Measurements from ENCODE around the gene OPRL1.

Gene OPRL1

DNA sequence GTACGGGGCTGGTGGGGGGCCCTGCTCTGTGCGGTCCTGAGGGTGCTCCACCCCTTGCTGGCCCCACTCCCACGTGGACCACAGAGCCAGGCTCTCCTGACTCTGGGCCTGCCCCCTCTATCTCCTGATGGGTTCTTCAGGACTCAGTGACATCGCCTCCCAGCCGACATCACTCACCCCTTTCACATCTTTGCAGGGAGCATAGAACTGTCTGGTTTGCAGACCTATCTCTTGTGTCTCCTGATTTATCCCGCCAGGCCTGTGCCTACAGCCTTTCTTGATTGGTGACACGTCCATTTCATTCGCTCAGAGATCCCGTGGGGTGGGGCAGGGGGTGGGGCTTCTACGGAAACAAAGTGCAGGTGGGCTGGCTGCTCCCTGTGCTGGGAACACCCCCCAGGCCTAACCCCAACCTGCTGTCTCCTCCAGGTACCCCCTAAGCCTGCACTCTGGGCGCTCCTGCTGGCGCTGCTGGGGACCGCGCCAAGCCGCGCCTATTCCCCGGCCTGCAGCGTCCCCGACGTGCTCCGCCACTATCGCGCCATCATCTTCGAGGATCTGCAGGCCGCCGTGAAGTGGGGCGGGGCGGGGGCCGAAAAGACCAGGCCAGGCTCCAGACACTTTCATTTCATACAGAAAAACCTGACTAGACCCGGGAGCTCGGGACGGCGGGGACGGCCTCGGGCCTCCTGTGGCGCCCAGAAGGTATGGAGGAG lies 42.2 kb upstream of the OPRL1 start:
- H3K36me3 ChIP-seq (ENCODE audit: control insufficient read depth, insufficient read depth, low read length, severe bottlenecking), result peaks cover 11% of the 10 kb centered on the region
- no peak overlapping the region for H3K9ac ChIP-seq (ENCODE audit: low read length)
- H3K27me3 ChIP-seq (replicated peaks; ENCODE audit: control insufficient read depth, insufficient read depth, low read length), result peaks cover 26% of the 10 kb centered on the region
- no peak for DNase-seq (ENCODE audit: low read depth)
- no peaks in the 10 kb centered on the region for H3K9me3 ChIP-seq (ENCODE audit: control insufficient read depth, low read length)
- H3K4me3 ChIP-seq (ENCODE audit: low read length), result no peak overlapping the region
- peaks cover 13% of the 10 kb centered on the region for H3K4me1 ChIP-seq (ENCODE audit: control insufficient read depth, insufficient read depth, low read length)

DNA sequence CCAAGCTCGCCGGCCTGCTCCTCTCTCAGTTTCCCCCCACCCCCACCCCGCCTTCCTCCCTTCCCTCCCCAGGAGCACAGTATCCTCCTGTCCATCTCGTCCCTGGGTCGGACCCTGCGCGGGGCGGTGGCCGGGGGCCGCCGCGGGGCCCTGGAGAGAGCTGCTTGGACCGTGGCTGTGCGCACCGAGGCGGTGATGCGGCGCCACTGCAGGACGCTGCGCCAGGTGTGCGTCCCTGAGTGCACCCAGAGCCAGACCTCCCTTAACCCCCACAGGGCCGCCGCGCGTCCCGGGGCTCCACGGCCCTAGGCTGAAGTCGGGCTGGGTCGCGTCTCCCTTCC lies 41.7 kb upstream of the OPRL1 start:
- DNase-seq (ENCODE audit: low read depth), result no peak
- Histone ChIP-seq H3K9me3 (ENCODE audit: control insufficient read depth, low read length) (no peaks in the 10 kb centered on the region), H3K36me3 (ENCODE audit: control insufficient read depth, insufficient read depth, low read length, severe bottlenecking) (peaks cover 6% of the 10 kb centered on the region), H3K27me3 (replicated peaks; ENCODE audit: control insufficient read depth, insufficient read depth, low read length) (peaks cover 26% of the 10 kb centered on the region), H3K9ac (ENCODE audit: low read length) (no peak overlapping the region), H3K4me3 (ENCODE audit: low read length) (no peak overlapping the region), H3K4me1 (ENCODE audit: control insufficient read depth, insufficient read depth, low read length) (peaks cover 13% of the 10 kb centered on the region)

DNA sequence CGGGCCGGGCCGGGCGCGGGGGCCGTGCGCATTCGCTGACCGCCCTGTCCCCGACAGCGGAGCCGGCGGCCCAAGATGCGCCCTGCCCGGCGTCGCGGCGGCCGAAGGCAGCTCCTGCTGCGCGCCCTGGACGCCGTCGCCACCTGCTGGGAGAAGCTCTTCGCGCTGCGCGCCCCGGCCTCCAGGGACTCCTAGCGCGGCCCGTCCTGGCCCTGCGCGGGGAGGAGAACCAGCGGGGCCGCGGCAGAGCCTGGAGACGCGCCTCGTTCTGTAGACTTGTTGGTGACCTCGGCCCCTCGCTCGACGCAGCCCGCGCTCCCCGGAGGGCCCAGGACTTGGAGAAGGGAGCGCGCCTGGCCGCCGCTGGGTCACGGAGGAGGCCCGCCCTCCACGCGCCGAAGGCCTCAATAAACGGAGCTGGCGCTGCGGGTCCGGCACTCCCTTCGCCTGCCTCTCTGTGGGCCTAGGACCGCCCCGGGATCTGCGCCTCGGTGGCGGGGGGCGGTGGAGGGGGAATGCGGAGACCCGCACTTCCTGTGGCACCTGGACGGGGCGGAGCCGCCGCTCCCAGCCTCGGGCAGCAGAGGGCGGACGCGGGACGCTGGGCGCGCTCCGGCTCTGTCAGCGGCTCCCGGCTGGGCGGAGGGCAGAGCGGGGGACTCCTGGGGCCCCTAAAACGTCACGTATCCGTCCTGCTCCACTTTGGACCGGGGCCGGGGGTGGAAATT lies 41.2 kb upstream of the OPRL1 start:
- Histone ChIP-seq H3K4me3 (ENCODE audit: low read length) (peak overlapping the region; percentile 41), H3K36me3 (ENCODE audit: control insufficient read depth, insufficient read depth, low read length, severe bottlenecking) (peaks cover 6% of the 10 kb centered on the region), H3K27me3 (replicated peaks; ENCODE audit: control insufficient read depth, insufficient read depth, low read length) (peaks cover 27% of the 10 kb centered on the region)

DNA sequence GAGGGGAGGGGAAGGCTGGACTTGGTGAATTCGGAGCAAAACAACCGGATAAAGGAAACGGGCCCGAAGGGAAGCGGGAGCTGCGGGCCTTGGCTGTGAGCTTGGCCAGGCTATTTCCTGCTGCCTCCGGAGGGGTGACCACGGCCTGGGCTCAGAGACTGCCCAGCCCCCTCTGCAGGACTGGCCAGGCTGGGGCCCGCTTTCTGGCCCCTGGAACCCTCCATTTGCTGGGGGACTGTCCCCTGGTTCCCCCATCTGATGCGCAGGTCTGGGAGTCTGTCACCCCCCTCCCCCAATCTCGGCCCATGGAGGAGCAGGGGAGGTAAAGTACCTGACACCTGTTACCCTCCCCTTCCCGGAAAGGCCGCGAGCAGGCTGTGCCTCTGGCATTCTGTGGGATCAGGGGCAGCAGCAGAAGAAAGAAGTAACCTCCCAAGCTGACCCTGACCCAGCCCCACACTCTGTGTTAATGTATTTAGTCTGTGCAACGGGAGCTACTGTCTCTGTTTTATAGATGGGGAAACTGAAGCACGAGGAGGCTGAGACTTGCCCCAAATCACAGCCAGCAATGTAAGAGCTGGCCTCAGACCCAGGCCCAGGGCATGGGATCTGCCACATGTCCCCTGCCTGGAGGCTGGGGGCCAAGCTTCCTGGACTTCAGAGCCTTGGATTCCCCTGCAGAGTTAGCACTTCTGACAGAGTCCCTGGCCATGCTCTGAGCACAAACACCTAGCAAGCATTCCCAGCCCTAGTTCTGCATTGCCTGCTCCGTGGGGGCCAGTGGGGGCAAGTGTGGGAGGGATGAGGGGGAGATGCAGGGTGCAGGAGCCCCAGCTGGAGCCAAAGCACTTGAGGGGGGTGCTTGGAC lies 40.4 kb upstream of the OPRL1 start:
- no peak overlapping the region for H3K4me3 ChIP-seq (ENCODE audit: low read length)
- peaks cover 6% of the 10 kb centered on the region for H3K36me3 ChIP-seq (ENCODE audit: control insufficient read depth, insufficient read depth, low read length, severe bottlenecking)
- DNase-seq (ENCODE audit: low read depth), result no peak
- peaks cover 8% of the 10 kb centered on the region for H3K4me1 ChIP-seq (ENCODE audit: control insufficient read depth, insufficient read depth, low read length)
- H3K9me3 ChIP-seq (ENCODE audit: control insufficient read depth, low read length), result no peaks in the 10 kb centered on the region
- H3K9ac ChIP-seq (ENCODE audit: low read length), result no peak overlapping the region
- peaks cover 30% of the 10 kb centered on the region for H3K27me3 ChIP-seq (replicated peaks; ENCODE audit: control insufficient read depth, insufficient read depth, low read length)

More for the DNA sequence above, 41.2 kb upstream of the OPRL1 start:
- Histone ChIP-seq H3K4me1 (ENCODE audit: control insufficient read depth, insufficient read depth, low read length) (peaks cover 13% of the 10 kb centered on the region), H3K9me3 (ENCODE audit: control insufficient read depth, low read length) (no peaks in the 10 kb centered on the region), H3K9ac (ENCODE audit: low read length) (no peak overlapping the region)
- DNase-seq (ENCODE audit: low read depth), result peak; percentile 79

DNA sequence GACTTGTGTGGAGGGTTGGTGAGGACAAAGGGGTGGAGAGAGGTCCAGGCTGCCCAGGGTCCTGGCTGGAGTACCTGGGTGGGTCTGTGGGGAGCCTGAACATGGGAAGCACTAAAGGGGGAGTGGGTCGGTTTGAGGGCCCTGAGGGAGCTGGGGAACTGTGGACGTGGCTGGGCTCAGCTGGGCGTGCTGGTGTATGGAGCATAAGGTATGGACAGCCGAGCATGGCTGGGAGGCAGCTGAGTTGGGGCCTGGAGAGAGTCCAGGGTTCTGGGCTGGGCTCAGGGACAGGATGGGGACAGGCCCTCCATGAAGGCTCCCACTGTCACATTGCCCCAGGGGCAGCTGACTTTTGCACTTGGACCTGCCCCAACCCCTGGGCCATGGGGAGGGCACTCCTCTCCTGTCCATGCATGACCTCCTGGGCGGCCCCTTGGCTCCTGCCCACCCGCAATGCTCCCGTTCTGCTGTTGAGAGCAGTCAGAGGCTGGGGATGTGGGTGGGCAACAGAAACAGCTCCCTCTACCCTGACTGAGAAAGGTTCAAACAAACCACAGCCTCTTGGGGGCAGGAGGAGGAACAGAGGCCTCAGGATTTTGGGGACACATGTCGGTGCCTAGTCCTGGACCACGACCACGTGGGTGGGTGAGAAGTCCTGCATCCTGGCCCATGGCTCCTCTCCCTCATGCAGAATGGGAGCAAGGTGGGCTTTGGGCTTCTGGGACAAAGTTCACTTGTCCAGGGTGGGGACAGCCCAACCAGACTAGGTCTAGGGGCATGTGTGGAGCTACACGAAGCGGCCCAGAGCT lies 39.4 kb upstream of the OPRL1 start:
- no peak overlapping the region for H3K4me3 ChIP-seq (ENCODE audit: low read length)
- peaks cover 30% of the 10 kb centered on the region for H3K27me3 ChIP-seq (replicated peaks; ENCODE audit: control insufficient read depth, insufficient read depth, low read length)
- no peaks in the 10 kb centered on the region for H3K36me3 ChIP-seq (ENCODE audit: control insufficient read depth, insufficient read depth, low read length, severe bottlenecking)

DNA sequence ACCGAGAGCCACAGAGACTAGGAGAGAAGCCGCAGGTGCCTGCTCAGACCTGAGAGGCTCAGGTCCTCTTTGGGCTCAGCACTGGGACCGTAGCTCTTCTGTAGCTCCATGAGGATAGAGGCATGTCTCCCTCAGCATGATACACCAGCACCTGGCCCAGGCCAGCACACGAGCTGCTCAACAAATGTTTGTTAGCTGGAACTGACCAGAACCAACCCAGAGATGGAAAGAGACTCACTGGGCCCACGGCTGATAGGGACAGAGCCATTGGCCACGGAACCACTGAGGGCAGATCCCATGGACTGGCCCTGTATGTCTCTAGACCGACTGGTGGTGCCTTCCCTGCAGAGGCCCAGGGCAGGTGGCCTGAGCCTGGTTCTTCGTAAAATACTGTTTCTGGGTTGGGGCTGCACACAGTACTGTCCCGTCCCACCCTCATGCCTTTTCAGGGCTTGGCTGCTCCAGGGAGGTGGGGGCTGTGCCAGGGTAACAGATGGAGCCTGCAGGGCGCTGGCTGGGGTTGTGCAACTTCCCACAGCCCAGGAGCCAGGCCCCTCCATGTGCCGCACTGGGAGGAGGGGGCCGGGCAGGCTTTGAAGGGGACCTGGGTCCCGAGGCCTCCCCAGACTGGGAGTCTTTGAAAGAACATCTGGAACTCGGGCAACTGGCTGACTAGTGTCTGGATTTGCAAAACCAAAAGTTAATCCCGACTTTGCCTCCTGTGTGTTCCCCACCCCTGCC lies 38.7 kb upstream of the OPRL1 start:
- no peaks in the 10 kb centered on the region for H3K36me3 ChIP-seq (ENCODE audit: control insufficient read depth, insufficient read depth, low read length, severe bottlenecking)
- no peak overlapping the region for H3K9ac ChIP-seq (ENCODE audit: low read length)
- peak; percentile 71 for DNase-seq (ENCODE audit: low read depth)
- peaks cover 37% of the 10 kb centered on the region for H3K27me3 ChIP-seq (replicated peaks; ENCODE audit: control insufficient read depth, insufficient read depth, low read length)
- H3K9me3 ChIP-seq (ENCODE audit: control insufficient read depth, low read length), result no peaks in the 10 kb centered on the region
- no peak overlapping the region for H3K4me3 ChIP-seq (ENCODE audit: low read length)
- peaks cover 8% of the 10 kb centered on the region for H3K4me1 ChIP-seq (ENCODE audit: control insufficient read depth, insufficient read depth, low read length)

More for the DNA sequence above, 39.4 kb upstream of the OPRL1 start:
- DNase-seq (ENCODE audit: low read depth), result no peak
- Histone ChIP-seq H3K9me3 (ENCODE audit: control insufficient read depth, low read length) (no peaks in the 10 kb centered on the region), H3K9ac (ENCODE audit: low read length) (no peak overlapping the region), H3K4me1 (ENCODE audit: control insufficient read depth, insufficient read depth, low read length) (peaks cover 8% of the 10 kb centered on the region)

DNA sequence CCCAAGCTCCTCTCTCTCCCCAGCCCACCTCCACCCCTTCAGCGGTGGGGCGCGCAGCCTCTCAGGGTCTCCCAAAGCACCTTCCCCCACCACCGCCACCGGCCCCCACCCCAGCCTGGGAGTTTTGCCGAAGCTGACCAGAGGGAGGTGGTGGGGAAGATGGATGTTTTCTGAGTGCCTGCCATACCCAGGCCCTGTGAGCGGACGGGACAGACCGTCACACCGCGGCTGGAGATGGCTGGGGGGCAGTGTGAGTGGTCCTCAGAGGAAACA lies 38.2 kb upstream of the OPRL1 start:
- H3K9me3 ChIP-seq (ENCODE audit: control insufficient read depth, low read length), result no peaks in the 10 kb centered on the region
- no peak overlapping the region for H3K9ac ChIP-seq (ENCODE audit: low read length)
- peaks cover 41% of the 10 kb centered on the region for H3K27me3 ChIP-seq (replicated peaks; ENCODE audit: control insufficient read depth, insufficient read depth, low read length)
- H3K36me3 ChIP-seq (ENCODE audit: control insufficient read depth, insufficient read depth, low read length, severe bottlenecking), result no peaks in the 10 kb centered on the region
- no peak for DNase-seq (ENCODE audit: low read depth)
- H3K4me1 ChIP-seq (ENCODE audit: control insufficient read depth, insufficient read depth, low read length), result peaks cover 3% of the 10 kb centered on the region
- no peak overlapping the region for H3K4me3 ChIP-seq (ENCODE audit: low read length)

DNA sequence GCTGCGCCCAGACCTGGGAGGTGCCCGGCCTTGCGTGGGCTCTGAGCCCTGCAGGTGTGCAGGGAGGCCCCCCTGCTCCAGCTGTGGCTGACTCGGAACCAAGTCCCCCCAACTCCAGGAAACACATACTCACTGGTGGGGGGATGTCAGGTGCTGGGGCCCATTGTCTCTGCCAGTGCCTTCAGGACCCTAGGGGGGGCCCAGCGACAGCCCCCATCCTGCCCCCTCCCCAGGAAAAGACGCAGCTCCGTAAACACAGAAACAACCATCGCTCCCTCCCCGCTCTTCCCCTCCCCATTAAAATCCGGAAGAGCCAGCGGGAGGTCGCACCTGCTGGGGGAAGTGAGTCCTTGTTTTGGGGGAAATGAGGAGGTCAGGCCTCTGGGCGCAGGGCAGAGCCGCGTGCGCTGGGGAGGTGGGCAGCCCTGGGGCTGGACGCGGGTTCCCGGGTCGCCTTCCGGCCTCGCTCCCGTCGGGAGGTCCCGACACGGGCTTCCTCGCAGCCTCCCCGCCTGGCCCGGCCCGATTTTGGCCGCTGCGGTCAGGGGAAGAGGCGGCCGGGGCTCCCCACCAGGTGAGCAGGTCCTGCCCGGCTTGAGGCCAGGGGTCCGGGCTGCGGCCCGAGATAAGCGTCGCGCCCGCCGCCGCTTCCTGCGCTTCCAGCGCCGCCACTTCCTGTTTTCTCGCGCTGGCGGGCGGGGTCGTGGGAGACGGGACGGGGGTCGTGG lies 37.7 kb upstream of the OPRL1 start:
- Histone ChIP-seq H3K4me3 (ENCODE audit: low read length) (peak overlapping the region; percentile 50), H3K27me3 (replicated peaks; ENCODE audit: control insufficient read depth, insufficient read depth, low read length) (peaks cover 44% of the 10 kb centered on the region)

DNA sequence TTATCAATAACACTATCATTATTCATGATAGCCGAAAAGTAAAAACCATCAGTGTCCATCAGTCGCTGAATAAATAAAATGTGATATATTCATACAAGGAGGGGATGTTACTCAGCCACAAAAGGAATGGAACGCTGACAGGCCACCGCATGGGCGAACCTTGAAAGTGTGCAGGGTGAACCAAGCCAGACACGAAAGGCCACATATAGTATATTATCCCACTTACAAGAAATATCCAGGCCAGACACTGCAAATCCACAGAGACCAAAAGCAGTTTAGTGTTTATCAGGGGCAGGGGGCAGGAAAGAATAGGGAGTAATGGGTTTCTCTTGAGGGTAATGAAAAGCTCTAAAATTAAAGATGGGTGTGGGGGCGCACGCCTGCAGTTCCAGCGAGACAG lies 36.1 kb upstream of the OPRL1 start:
- Histone ChIP-seq H3K4me1 (ENCODE audit: control insufficient read depth, insufficient read depth, low read length) (peaks cover 3% of the 10 kb centered on the region), H3K27me3 (replicated peaks; ENCODE audit: control insufficient read depth, insufficient read depth, low read length) (peaks cover 44% of the 10 kb centered on the region), H3K9me3 (ENCODE audit: control insufficient read depth, low read length) (no peaks in the 10 kb centered on the region), H3K36me3 (ENCODE audit: control insufficient read depth, insufficient read depth, low read length, severe bottlenecking) (no peaks in the 10 kb centered on the region), H3K4me3 (ENCODE audit: low read length) (no peak overlapping the region), H3K9ac (ENCODE audit: low read length) (no peak overlapping the region)
- no peak for DNase-seq (ENCODE audit: low read depth)

More for the DNA sequence above, 37.7 kb upstream of the OPRL1 start:
- H3K4me1 ChIP-seq (ENCODE audit: control insufficient read depth, insufficient read depth, low read length), result peaks cover 3% of the 10 kb centered on the region
- no peak for DNase-seq (ENCODE audit: low read depth)
- H3K9ac ChIP-seq (ENCODE audit: low read length), result no peak overlapping the region
- no peaks in the 10 kb centered on the region for H3K36me3 ChIP-seq (ENCODE audit: control insufficient read depth, insufficient read depth, low read length, severe bottlenecking)
- H3K9me3 ChIP-seq (ENCODE audit: control insufficient read depth, low read length), result no peaks in the 10 kb centered on the region

Measured in adipocyte (in vitro differentiated cells).